GM21528 (cell line): Measurements from ENCODE around the gene C22orf31.

Experiments
- ATAC-seq: cut with Tn5 transposase; IDR thresholded peaks from one replicate; pipeline ENCODE4 v1.9.1; 2021; ENCODE audit warnings: mild to moderate bottlenecking, moderate library complexity; ENCODE audit not compliant: unreplicated experiment, low FRiP score

The C22orf31 gene

DNA sequence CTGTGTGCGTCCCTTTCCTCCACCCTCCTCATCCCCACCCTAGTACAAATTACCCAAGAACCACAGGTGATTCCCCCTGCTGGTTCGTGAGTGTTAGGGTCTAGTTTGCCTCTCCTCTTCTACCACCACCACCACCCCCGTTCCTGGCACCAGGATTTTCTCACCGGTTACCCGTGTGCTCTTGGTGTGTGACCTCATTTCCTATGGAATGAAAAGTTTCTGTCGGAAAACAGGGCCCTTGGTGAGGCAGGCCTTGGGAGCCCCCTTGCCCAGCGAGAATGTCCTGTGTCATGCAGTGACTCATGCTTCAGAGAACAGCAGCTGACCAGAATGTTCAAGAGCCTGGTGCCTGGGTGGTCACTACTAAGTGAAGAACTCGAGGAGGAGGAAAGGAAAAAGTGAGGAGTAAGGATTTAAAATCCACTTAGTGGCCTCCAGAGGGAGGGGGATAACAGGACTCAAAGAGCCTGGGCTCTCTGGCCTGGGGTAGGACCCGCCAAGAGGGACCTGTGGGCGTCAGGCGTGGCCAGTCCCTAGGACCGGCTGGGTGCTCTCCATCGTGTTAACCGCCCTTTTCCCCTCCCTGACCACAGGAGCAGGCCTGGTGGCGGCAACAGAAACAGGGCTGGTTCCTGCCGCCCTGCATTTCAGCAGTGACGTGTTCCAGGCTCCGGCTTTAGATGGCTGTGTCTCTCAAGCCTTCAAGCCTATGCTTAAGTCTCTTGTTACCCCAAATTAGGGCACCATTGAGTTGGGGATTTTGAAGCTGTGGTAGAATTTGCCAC, 30.2 kb downstream of the C22orf31 start:
- ATAC-seq = no peak

DNA sequence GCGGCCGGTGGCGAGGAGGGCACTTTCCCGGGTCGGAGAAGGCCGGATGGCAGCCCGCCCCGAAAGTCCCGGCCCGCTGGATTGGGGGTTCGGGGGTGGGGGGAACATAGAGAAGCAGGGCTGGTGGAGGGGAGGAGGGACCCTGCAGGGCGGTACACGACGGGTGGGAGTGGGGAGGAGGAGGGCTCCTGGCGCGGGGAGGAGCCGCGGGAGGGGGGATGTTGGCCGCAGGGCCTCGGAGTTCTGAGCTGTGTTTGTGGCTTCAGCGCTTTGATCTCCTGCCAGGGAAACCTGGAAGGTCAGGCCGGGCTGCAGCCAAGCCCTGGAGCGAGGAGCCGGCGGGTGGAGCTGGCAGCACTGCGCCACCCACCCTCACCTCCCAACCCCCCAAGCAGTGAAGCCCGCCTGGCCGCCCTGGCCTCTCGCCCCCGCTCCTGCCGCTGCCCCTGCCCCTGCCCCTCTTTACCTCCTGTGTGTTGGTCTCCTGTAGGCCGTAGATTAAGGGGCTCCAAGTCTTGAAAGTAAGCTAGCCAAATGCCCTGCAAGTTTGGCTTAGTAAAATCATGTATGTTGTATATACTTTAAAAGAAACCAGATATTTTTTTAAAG, 30.9 kb downstream of the C22orf31 start:
- no peak for ATAC-seq

DNA sequence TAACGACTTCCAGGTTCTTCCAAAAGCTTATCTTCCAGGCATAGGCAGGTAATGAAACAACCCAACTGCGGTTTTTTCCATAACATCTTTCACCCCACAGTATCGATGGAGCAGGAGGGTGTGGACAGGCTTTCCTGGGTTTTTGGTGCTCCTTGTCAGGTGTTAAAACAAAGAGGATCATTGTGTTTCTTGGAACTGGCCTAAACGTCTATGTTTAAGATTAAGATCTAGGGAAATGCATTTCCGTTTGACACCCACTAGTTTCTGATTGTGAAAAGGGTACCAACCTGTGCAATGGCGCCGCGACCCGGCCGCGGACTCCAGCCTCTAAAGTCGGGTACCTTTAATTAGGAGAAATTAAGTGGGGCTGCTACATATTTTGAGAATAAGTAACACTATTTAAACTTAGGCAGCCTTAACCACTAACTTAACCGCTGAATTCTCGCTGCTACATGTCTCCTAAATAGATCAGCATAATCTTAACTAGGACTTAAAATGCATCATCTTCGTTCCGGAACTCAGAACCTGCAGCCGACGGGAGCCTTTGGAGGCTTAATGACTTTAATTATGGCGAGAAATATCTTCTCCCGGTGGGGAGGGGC, 31.5 kb downstream of the C22orf31 start:
- no peak for ATAC-seq

DNA sequence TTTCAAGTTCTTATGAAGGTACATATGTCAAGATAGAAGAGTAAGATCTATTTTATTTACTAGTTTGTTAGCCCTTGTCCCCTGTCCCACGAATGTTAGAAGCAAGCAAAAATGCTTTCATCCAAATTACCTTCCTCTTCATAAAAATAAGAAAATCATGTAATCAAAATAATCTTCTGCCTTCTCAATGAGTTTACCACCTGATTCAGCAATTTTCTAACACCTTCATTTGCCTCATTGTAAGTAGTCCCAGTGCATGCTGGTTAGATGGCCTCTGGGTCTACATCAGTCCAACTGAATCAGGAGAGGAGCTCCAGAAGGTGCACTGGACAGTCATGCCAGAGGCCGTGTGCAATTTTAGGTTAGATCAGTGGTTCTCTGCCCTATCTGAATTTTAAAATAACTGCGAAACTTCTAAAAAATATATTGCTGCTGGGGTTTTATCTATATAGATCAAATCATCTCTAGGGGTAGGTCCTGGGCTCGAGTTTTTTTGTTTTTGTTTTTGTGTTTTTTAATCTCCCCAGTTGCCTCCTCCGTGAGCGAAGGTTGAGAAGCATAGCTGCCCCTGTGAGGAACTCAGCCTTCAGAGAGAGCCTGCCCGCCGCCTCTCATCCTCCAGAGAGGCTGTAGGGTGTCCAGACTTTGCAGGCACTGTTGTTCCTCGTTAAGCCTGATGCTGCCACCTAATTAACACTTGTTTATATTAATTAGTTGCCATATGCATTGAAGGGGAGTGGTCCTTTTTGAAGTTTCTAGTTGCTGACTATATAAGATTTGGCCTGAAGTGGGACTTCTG, 32.2 kb downstream of the C22orf31 start:
- no peak for ATAC-seq

DNA sequence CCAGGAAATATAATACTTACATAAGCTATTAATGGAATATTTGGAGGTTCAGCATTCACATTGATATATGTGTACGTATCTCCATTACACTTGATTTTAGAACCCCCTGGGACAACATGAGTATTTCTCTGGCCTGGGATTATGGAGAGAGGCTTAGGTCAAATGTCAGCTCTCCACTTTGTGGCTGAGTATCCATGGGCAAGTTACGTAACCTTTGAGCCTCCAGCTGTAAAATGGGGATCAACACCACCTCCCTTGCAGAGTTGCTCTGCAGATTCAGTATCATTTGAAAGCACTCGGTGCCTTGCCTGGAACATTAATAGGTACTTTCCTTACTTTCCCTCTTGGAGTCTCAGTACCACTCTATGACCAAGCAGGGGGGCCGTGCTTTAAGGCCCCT, 33.2 kb downstream of the C22orf31 start:
- no peak for ATAC-seq

DNA sequence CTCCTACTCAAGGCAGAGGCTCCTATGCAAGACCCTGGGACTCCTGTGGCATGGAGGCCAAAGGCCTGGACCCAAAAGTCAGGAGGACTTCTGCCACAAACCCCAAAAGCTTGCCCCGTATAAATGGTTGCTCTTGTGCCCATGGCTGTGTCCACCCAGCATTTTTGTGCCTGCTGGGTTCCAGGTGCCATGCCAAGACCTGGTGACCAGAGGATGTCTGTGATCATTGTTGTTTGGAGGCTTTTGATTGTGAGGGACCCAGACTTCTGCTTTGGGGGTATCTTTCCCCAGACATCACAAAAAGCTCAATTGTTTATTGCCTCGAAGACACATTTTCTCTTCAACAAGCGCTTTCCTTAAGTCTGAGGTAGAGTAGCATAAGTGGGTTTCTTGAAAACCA, 35.1 kb downstream of the C22orf31 start:
- ATAC-seq = no peak

DNA sequence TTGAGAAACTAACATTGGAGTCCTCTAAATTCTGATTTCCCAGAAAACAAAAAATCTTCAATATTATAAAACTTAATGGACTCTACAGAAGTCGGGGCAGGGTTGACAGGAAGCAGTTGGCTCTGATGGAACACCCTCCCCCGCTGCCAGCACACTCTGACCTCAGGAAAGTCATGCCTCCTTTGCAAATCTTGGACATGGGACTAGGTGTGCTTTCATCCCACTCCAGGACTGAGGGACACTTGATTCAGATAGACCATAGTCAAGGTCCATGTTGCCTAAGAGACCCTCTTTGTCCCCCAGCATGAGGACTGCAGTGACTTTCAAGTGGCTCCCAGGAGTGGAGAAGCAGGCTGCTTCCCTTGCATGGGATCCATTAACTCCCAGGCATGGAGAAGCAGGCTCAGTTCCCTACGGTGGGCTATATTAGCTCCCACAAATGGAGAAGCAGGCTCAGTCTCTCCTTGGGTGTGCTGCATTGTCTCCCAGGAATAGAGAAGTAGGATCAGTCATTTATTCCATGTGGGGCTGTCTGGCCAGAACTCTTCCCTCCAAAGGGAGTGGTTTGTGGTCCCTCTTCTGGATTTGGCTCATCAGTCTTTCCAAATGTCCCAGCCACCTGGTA, 38.3 kb downstream of the C22orf31 start:
- ATAC-seq = no peak

DNA sequence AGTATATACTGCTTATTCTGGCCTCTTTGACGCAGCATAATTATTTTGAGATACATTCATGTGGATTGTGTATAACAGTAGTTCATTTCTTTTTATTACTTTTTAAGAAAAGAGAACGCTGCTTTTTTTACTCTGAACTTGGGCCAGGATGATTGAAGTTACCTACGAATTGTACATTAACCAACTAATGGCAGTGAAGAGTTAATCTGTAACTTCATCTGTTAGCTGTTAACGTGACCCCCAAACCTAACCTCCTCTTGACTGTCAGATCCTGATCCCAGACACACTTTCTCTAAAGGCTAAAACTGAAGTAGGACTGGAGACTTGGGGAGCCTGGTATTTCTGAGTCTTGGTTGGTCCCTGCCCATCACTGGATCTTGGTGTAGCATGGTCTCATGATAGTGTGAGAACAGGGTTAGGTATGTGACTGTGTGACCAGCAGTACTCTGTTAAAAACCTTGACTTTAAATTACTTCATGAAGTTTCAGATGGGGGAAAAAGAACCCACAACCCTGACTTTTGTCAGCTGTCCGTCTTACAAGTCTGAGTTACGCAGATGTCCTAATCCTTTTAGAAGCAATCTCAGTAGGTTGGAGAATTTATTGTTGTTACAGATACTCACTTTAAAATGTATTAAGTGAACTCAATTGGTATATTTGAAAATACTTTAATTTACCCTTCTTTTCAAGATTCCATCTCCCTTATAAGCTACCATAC, 39.4 kb downstream of the C22orf31 start:
- no peak for ATAC-seq

DNA sequence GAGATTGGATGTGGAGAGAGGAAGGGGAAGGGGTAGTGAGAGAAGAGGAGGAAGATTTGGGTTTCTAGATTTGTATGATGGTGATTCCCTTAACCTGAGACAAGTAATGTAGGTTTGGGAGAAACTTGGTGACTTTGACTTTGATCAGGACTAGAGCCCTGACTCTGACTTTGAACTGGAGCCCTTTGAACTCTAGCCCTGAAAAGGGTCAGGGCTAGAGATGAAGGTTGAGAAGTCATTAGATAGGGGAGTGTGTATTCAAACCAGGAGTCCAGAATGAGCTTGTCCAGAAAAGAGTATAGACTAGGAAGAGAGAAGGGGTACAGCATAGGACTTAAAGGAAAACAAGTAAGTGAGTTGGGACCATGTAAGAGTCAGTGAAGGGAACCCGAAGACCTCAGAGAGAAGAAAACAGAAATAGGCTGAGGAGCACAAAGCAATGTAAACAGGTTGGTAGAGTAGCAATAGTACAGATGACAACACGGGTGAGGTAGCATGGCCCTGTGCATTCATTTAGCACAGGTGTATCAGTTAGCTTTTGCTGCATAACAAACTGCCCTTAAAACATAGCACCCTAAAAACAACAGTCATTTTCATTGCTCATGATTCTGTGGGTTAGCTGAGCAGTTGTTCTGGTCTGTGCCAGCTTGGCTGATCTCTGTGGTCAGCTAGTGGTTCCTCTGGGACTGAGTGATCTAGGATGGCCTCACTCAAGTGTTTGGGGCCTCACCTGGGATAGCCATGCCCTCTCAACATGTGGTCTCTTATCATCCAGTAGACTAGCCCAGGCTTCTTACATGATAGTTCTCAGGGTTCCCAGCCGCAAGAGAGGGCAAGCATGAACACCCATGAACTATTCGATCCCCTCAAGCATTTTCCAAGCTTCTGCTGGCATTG, 43.1 kb downstream of the C22orf31 start:
- no peak for ATAC-seq

DNA sequence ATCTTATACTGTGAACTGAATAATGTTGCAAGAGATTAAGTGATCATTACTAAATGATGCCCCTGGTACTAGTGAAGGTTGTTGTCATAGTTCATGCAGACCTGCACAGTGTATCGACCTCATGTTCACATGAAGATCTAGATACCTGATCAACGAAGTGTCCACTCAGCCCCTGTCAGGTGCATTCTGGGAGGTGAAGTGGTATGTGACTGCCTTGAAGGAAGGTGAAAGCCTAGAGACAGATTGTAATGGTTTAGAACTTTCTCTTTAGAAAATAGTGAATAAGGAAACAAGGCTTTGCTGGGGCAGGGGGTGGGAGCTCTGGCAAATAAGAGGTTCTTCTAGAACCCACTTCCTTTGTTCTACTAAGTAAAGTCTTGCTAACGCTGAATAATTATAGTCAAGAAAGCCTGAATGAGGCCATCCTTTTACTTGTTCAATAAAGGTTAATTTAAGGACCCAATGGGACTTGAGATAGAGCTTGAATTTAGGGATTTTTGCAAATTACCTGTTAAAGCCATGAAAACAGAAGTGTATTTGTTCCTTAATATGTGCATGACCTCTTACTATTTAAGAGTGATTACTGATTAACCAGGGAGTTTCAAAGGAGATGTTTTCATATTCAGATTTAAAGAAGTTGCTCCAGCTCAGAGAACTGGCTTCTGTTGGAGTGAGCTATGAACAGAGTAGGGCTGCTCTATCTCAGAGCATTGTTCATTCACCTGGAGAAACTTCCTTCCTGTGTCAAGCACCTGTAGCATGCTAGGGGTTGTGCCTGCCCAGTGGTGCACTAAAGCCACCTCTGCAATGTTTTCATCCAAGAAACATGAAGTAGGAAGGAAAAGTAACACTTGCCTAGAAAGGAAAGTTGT, 45.3 kb downstream of the C22orf31 start:
- ATAC-seq = no peak

DNA sequence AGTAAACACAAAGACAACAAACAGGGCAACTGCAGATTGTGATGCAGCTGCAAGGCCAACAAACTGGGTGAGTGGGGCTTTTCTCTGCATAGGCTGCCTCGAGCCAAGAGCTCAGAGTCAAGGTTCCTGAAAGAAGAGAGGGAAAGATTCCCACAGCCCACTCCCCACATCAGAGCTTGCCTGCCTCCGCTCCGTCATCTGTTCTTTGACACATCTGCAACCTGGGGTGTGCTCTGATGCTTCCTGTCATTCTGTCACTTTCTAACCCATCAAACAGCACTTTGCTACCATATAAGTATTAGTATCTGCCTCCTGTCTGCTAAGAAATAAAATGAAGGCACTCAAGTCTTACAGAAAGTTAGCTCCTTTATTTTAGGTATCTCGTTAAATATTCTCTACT, 46.9 kb downstream of the C22orf31 start:
- ATAC-seq = no peak

DNA sequence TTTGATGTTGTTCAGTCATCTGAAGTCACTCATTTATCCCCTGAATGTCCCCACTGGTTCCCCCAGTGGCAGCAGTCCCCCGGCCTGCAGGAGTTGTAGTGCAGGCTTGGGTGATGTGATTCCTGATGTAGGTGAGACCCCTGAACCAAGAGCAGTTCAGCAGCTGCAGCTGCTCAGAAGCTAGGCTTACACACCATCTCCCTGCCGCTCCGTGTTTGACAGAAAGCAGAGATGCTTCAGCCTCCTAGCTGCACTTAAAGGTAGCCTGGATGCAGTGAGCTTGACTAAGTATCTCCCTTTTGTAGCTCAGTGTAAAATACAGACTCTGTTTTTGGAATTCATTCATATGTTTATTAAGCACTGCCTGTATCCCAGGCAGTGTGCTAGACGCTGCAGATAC, 47.3 kb downstream of the C22orf31 start:
- ATAC-seq = no peak

DNA sequence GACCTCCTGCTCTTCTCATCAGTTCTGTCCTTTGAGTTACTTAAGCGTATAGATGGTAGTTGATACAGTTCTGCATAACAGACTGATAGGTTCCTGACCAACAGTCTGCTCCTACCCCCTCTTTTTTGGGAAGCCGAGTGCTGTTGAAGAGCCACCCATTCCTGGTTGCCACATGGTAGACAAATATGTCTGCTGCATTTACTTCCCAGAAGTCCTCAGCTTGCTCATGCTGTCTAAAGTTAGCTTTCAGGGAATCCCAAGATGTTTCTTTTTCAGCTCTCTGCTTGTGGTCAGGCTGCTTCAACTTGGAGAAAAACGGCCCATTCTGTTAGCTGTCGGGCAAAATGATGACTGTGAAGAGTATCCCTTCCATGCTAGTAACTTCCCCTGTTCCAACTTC, 48.7 kb downstream of the C22orf31 start:
- no peak for ATAC-seq

DNA sequence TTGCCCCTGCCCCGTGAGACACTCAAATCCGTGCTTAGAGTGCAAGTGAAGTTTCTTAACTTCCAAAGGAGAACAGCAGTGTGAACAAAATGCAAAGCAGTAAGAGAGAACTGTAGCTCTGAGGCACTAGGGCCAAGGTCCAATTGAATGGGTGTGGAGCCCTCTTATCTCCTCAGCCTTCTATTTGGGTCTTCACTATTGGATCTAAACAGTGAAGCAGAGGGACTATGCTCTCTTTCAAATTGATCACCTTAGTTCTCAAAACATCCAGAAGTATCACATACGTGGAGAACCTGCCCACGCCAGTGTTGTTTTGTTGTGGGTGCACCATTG, 49.6 kb downstream of the C22orf31 start:
- ATAC-seq = no peak

DNA sequence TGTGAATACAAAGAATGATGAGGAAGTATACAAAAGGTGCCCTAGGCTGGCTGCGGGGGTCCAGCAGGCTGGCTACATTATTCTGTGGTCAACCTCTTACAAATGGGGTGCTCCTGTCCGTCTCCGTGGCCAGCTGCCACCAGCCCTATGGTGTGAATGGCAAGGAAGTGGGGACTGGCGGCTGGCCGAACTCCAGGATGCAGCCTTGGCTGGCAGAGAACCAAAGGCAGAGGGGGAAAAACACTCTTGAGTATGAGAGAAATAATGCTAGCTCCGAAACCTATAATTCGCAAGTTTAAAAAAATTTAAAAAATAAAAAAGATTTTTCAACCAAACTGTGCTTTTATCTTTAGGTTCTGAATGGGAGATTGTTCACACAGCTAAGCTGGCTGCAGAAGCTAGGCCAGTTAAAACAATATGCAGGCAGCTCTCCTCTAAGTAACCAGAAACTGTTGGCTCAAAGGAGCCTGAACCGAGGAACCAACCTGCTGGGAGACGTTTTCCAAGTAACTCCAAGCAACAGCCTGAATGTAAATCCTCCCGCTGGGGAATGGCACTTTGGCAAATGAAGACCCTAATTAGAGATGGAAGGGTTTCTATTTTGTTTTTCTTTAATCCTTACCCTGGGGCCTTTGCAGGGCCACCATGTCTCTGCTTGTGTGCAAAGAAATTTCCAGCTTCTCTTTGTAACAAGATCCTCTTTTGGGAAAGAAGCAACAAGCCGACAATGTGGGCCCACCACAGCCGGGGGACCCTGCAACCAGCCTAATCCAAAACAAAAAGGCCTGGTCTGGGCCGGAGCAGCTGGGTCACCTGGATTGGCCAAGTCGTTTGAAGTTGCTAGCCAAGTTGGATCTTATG, 50.2 kb downstream of the C22orf31 start:
- no peak for ATAC-seq

DNA sequence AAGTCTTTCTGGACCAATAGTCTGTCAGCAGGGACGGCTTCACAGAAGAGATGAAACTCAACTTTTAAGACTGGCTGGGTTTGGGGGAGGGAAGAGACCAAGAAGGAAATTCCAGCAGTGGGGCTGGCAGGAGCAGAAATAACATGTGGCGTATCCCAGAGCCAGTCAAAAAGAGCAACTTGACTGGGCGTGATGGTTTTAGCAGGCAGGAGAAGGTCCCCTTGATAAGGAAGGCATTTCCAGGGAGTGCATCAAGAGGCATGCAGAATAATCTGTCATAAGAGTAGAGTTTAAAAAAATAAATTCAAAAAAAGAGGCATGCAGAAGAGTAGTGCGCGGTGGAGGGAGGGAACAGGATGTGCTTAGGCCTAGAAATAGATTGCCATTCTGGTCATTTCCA, 52.5 kb downstream of the C22orf31 start:
- no peak for ATAC-seq
